Suprapubic skin (tissue), 4 donors: ENCODE data around the gene VLDLR.

Source experiments
- CTCF ChIP-seq, 2 donors: fragments of 200-600 bp in 1 of 2; fragments of 450-650 bp in 1 of 2; sonication (generic) in 1 of 2; IDR thresholded peaks; one replicate each; pipeline ENCODE4 v1.5.1; 2016 to 2019; ENCODE audit warnings: antibody characterized with exemption in 2 of 2, mild to moderate bottlenecking in 1 of 2, moderate library complexity in 1 of 2
- EP300 ChIP-seq: sonication (generic); formaldehyde crosslinking; IDR thresholded peaks from one replicate; pipeline ENCODE4 v1.6.1; 2017; ENCODE audit warnings: antibody characterized with exemption
- POLR2AphosphoS5 ChIP-seq, 3 donors: sonication (generic); formaldehyde crosslinking; IDR thresholded peaks; one replicate each; pipeline ENCODE4 v1.6.1; 2017; ENCODE audit warnings: antibody characterized with exemption in 3 of 3

GRCh38 chr9:2638871-2639673 lies 17.5 kb downstream of the VLDLR start:
- TF ChIP-seq CTCF (IDR thresholded peaks at IDR 0.05), result no peak
- no peak for TF ChIP-seq EP300
- no peak for TF ChIP-seq POLR2AphosphoS5 (IDR thresholded peaks at IDR 0.05)
